B cell (primary cell): Measurements from ENCODE around the gene RNFT2.

Experiments used
- EZH2 ChIP-seq: IDR thresholded peaks from 2 replicates; pipeline ENCODE4 v1.6.1; 2012; ENCODE audit warnings: borderline replicate concordance, low read depth, mild to moderate bottlenecking, moderate library complexity, low read length; ENCODE audit not compliant: insufficient read depth, poor library complexity, severe bottlenecking
- TF ChIP-seq, protein P1 (sequence below): fragments of 200-600 bp; IDR thresholded peaks from one replicate; pipeline ENCODE4 v1.8.0; 2022; ENCODE audit warnings: antibody characterized with exemption, mild to moderate bottlenecking

DNA sequence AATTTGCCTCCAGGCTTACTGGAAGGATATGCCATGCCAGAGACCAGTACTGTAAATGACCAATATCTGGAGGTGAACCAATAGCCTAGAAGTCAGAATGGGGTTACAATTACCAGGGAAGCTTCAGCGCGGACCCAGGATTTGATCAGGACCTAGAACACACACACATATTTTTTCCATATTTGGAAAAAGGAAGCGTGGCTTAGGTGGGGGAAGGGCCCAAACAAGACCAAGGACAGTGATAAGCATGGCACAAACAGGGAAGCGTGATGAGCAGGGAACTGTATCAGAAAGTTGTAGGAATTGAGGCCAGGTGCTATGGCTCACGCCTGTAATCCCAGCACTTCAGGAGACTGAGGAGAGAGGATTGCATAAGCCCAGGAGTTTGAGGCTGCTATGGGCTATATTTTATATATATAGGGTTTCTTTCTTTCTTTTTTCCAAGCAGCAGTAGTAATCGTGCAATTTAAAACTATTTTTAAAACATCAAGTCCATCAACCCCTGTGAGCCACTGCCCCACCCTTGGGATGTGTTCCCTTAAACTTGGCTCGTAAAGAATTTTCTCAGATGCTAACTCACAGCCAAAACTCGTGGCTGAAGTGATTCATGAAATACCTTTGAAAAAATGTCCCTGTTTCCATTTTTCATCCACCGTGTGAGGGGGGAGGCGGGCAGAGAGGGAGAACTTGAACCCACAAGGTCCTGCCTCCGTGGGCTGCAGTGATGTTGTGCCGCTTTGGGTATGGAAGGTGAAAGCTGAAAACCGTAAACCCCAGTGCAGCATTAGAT, 126.5 kb downstream of the RNFT2 start:
- TF ChIP-seq, protein P1, sequence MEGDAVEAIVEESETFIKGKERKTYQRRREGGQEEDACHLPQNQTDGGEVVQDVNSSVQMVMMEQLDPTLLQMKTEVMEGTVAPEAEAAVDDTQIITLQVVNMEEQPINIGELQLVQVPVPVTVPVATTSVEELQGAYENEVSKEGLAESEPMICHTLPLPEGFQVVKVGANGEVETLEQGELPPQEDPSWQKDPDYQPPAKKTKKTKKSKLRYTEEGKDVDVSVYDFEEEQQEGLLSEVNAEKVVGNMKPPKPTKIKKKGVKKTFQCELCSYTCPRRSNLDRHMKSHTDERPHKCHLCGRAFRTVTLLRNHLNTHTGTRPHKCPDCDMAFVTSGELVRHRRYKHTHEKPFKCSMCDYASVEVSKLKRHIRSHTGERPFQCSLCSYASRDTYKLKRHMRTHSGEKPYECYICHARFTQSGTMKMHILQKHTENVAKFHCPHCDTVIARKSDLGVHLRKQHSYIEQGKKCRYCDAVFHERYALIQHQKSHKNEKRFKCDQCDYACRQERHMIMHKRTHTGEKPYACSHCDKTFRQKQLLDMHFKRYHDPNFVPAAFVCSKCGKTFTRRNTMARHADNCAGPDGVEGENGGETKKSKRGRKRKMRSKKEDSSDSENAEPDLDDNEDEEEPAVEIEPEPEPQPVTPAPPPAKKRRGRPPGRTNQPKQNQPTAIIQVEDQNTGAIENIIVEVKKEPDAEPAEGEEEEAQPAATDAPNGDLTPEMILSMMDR, result no peak
- no peak for TF ChIP-seq EZH2
